Sigmoid colon (tissue), 7 donors: ENCODE results near the gene C6orf120. TPM values are rescaled to one million over a fixed set of nuclear protein-coding genes. Genes with fewer than 3 reads are reported as not detected.
A peak's percentile ranks its signal among the peaks of the same experiment; 100 is the strongest.
"Not testable (repeated sequence)": the region's sequence is repeated elsewhere in the genome, so short reads cannot be mapped to it uniquely, and the experiment has no call there.

Source experiments
- DNase-seq: peaks from one replicate; pipeline ENCODE4 v3.0.0-alpha.2; 2019
- H3K27ac ChIP-seq, 4 donors: fragments of 200-600 bp; sonication (generic); one replicate each; pipeline ENCODE4 v1.5.1; 2016 to 2019; ENCODE audit warnings: mild to moderate bottlenecking in 1 of 4
- H3K27me3 ChIP-seq, 3 donors: fragments of 200-600 bp; sonication (generic); one replicate each; pipeline ENCODE4 v1.5.1; 2019; ENCODE audit warnings: mild to moderate bottlenecking in 1 of 3
- H3K36me3 ChIP-seq, 4 donors: fragments of 200-600 bp; sonication (generic); one replicate each; pipeline ENCODE4 v1.5.1; 2016 to 2019
- H3K4me1 ChIP-seq, 4 donors: fragments of 200-600 bp; sonication (generic); one replicate each; pipeline ENCODE4 v1.5.1; 2017 to 2019
- H3K4me3 ChIP-seq, 4 donors: fragments of 200-600 bp; sonication (generic); one replicate each; pipeline ENCODE4 v1.5.1; 2017 to 2019; ENCODE audit warnings: mild to moderate bottlenecking in 2 of 4, moderate library complexity in 1 of 4
- H3K9me3 ChIP-seq, 4 donors: fragments of 200-600 bp in 3 of 4; sonication (generic) in 3 of 4; one replicate each; pipeline versions ENCODE4 v1.5.1 to v1.6.1; 2013 to 2019
- EP300 ChIP-seq, 4 donors: sonication (generic); formaldehyde crosslinking; IDR thresholded peaks; one replicate each; pipeline ENCODE4 v1.6.1; 2017; ENCODE audit warnings: antibody characterized with exemption in 4 of 4
- POLR2A ChIP-seq, 2 donors: fragments of 450-650 bp; IDR thresholded peaks; one replicate each; pipeline ENCODE4 v1.6.1; 2016; ENCODE audit warnings: antibody characterized with exemption in 2 of 2, mild to moderate bottlenecking in 2 of 2, moderate library complexity in 2 of 2
- POLR2AphosphoS5 ChIP-seq, 4 donors: sonication (generic); formaldehyde crosslinking; IDR thresholded peaks; one replicate each; pipeline ENCODE4 v1.6.1; 2017; ENCODE audit warnings: antibody characterized with exemption in 4 of 4
- WGBS, 2 donors: extraction: QIAGEN DNeasy Blood & Tissue Kit; methylation state at CpG; one replicate each; pipeline ENCODE4 v1.1.7; 2013; 5-methylcytosine and 5-hydroxymethylcytosine counted together
- intact Hi-C: fragments of 100-400 bp; cut with DNase I; formaldehyde crosslinking; loops from one replicate; pipeline ENCODE4 v1.15.1; 2023
- polyA plus RNA-seq, 3 donors: library from polyadenylated mRNA; stranded (reverse); fragments of 200-250 nt; gene quantifications; one replicate each; pipeline ENCODE4 v1.2.3, GENCODE V29; 2013
- total RNA-seq, 4 donors: library from RNA; depleted of rRNA; stranded (reverse); fragments of >200 nt; gene quantifications; one replicate each; pipeline ENCODE4 v1.1.0, GENCODE V29; 2016
- TF ChIP-seq, protein P1 (sequence below), 4 experiments: fragments of 450-650 bp in 3 of 4; fragments of 200-600 bp in 1 of 4; IDR thresholded peaks; one replicate each; pipeline ENCODE4 v1.5.1; 2016 to 2019; ENCODE audit warnings: antibody characterized with exemption in 4 of 4, mild to moderate bottlenecking in 3 of 4, moderate library complexity in 2 of 4
- donor health status: healthy with polysubstance abuse.
- donor health status: Bipolar disorder and iron deficiency.
- donor health status: healthy.

The C6orf120 gene
- total and polyA plus RNA-seq, 7 donors = 10.2 to 33.6 (median 22.7) TPM

GRCh38 chr6:169697115-169697514, 4.8 kb upstream of the C6orf120 start:
- H3K36me3 ChIP-seq, H3K4me3 ChIP-seq, H3K9me3 ChIP-seq, H3K27ac ChIP-seq, DNase-seq, H3K27me3 ChIP-seq, intact Hi-C loops: not testable (repeated sequence)
- TF ChIP-seq, protein P1, sequence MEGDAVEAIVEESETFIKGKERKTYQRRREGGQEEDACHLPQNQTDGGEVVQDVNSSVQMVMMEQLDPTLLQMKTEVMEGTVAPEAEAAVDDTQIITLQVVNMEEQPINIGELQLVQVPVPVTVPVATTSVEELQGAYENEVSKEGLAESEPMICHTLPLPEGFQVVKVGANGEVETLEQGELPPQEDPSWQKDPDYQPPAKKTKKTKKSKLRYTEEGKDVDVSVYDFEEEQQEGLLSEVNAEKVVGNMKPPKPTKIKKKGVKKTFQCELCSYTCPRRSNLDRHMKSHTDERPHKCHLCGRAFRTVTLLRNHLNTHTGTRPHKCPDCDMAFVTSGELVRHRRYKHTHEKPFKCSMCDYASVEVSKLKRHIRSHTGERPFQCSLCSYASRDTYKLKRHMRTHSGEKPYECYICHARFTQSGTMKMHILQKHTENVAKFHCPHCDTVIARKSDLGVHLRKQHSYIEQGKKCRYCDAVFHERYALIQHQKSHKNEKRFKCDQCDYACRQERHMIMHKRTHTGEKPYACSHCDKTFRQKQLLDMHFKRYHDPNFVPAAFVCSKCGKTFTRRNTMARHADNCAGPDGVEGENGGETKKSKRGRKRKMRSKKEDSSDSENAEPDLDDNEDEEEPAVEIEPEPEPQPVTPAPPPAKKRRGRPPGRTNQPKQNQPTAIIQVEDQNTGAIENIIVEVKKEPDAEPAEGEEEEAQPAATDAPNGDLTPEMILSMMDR (IDR thresholded peaks at IDR 0.05) = peak in 3 of 4 experiments; percentile 8 to 43 (median 8)
- H3K4me1 ChIP-seq = peaks cover 0 to 23% (median 14%) of the 10 kb centered on the region in 4 donors
- WGBS, 2 donors = 92% methylated on average over 10 of the region's 10 CpGs

DNA sequence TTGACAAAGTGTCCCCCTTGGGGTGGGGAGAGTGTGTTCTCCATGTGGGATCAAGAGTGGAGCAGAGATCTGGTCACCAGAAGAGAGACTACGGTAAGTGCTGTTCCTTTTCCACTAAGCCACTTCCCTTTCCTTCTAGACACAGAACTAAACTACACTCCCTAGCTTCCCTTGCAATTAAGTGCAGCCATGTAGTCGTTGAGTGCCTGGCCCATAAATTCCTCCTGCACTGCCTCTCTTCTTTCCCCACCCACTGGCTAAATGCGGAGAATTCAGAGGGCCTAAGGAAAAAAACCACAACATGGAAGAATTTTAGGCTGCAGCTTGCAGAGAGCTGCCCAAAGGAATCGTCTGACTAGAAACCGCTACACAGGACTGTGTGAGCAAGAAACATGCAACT, 1.6 kb upstream of the C6orf120 start:
- TF ChIP-seq POLR2A (IDR thresholded peaks at IDR 0.05) (no peak), POLR2AphosphoS5 (IDR thresholded peaks at IDR 0.05) (no peak), EP300 (IDR thresholded peaks at IDR 0.05) (no peak)
- TF ChIP-seq, protein P1 (IDR thresholded peaks at IDR 0.05) = no peak
- 21 to 47% methylated on average over 5 of the region's 5 CpGs for WGBS, 2 donors
- Histone ChIP-seq H3K36me3 (peaks cover 0 to 11% (median 3%) of the 10 kb centered on the region in 4 donors), H3K27ac (no peak overlapping the region), H3K27me3 (no peaks in the 10 kb centered on the region), H3K9me3 (no peaks in the 10 kb centered on the region), H3K4me1 (peaks cover 0 to 54% (median 41%) of the 10 kb centered on the region in 4 donors), H3K4me3 (no peak overlapping the region)
- intact Hi-C loops = loop anchor here (10.0 kb wide), 1 partner anchor 745 kb away; no protein-coding TSS in a partner anchor
- DNase-seq = no peak

- DNase-seq = peak; percentile 73
- Histone ChIP-seq H3K27ac (peak overlapping the region; percentile 92 to 98 (median 98)), H3K4me1 (peaks cover 0 to 54% (median 47%) of the 10 kb centered on the region in 4 donors), H3K36me3 (peaks cover 0 to 12% (median 3%) of the 10 kb centered on the region in 4 donors), H3K9me3 (no peaks in the 10 kb centered on the region), H3K27me3 (no peaks in the 10 kb centered on the region), H3K4me3 (peak overlapping the region; percentile 83 to 96 (median 94))
- TF ChIP-seq POLR2AphosphoS5 (IDR thresholded peaks at IDR 0.05) = no peak
- TF ChIP-seq POLR2A (IDR thresholded peaks at IDR 0.05) = no peak
- TF ChIP-seq EP300 (IDR thresholded peaks at IDR 0.05) = no peak
- TF ChIP-seq, protein P1 (IDR thresholded peaks at IDR 0.05) = no peak
- intact Hi-C loops = loop anchor here (10.0 kb wide), 1 partner anchor 747 kb away; no protein-coding TSS in a partner anchor
- 0% methylated on average over 54 of the region's 54 CpGs for WGBS, 2 donors
Measured at GRCh38 chr6:169701311-169701953, 494 bp upstream of the C6orf120 start.

DNA sequence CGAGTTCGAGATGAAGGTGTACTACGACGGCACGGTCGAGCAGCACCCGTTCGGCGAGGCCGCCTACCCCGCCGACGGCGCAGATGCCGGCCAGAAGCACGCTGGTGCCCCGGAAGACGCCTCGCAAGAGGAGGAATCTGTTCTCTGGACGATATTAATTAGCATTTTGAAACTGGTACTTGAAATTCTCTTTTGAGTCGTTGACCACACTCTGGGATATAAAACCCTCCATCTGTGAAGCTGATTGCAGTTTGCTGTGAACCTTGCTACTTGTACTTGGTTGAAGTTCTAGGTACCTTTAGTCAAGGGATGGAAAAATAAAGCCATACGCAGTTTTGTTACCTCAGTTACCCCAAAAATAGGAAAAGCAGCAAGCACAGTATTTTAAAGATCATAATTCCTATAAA, 917 bp downstream of the C6orf120 start:
- Histone ChIP-seq H3K27ac (peak overlapping the region; percentile 92 to 98 (median 98)), H3K36me3 (peaks cover 0 to 25% (median 5%) of the 10 kb centered on the region in 4 donors), H3K27me3 (no peaks in the 10 kb centered on the region), H3K4me1 (peaks cover 0 to 54% (median 47%) of the 10 kb centered on the region in 4 donors), H3K9me3 (no peaks in the 10 kb centered on the region), H3K4me3 (peak overlapping the region; percentile 83 to 96 (median 94))
- intact Hi-C loops = loop anchor here (2.0 to 10.0 kb wide), 3 partner anchors 20 to 748 kb away; partner anchors contain the start of genes DYNLT2 and ERMARD
- 2 to 3% methylated on average over 22 of the region's 22 CpGs for WGBS, 2 donors
- TF ChIP-seq EP300 (IDR thresholded peaks at IDR 0.05) = no peak
- no peak for TF ChIP-seq POLR2A (IDR thresholded peaks at IDR 0.05)
- TF ChIP-seq POLR2AphosphoS5 (IDR thresholded peaks at IDR 0.05) = no peak
- no peak for DNase-seq

- Histone ChIP-seq H3K27me3 (no peaks in the 10 kb centered on the region), H3K27ac (no peak overlapping the region), H3K4me3 (no peak overlapping the region), H3K36me3 (peaks cover 5 to 70% (median 22%) of the 10 kb centered on the region in 4 donors), H3K4me1 (peaks cover 0 to 33% (median 27%) of the 10 kb centered on the region in 4 donors), H3K9me3 (no peaks in the 10 kb centered on the region)
- intact Hi-C loops = loop anchor here (10.0 kb wide), 1 partner anchor 753 kb away; no protein-coding TSS in a partner anchor
- TF ChIP-seq EP300 (IDR thresholded peaks at IDR 0.05) (no peak), POLR2AphosphoS5 (IDR thresholded peaks at IDR 0.05) (no peak), POLR2A (IDR thresholded peaks at IDR 0.05) (no peak)
- TF ChIP-seq, protein P1 (IDR thresholded peaks at IDR 0.05) = no peak
- no peak for DNase-seq
- 94 to 95% methylated on average over 2 of the region's 2 CpGs for WGBS, 2 donors
Measured at GRCh38 chr6:169707772-169708171, 5.8 kb downstream of the C6orf120 start.
